Urinary bladder (tissue), 4 donors: ENCODE measurements around the gene ATXN1L. TPM values are rescaled to one million over a fixed set of nuclear protein-coding genes. Genes with fewer than 3 reads are reported as not detected.
A peak's percentile ranks its signal among the peaks of the same experiment; 100 is the strongest.
"Not testable (repeated sequence)": the region's sequence is repeated elsewhere in the genome, so short reads cannot be mapped to it uniquely, and the experiment has no call there.

Experiments
- DNase-seq: peaks from one replicate; pipeline ENCODE4 v3.0.0-alpha.2; 2015; ENCODE audit errors: extremely low spot score
- H3K27ac ChIP-seq: one replicate; pipeline ENCODE4 v1.5.1; 2013; ENCODE audit warnings: low read depth, mild to moderate bottlenecking, moderate library complexity
- H3K36me3 ChIP-seq: one replicate; pipeline ENCODE4 v1.6.1; 2013; ENCODE audit warnings: mild to moderate bottlenecking, moderate library complexity; ENCODE audit not compliant: insufficient read depth
- H3K4me1 ChIP-seq: one replicate; pipeline ENCODE4 v1.6.1; 2013; ENCODE audit warnings: mild to moderate bottlenecking, moderate library complexity; ENCODE audit not compliant: insufficient read depth
- H3K4me3 ChIP-seq: one replicate; pipeline ENCODE4 v1.5.1; 2013; ENCODE audit warnings: low read depth, low read length
- WGBS: extraction: QIAGEN DNeasy Blood & Tissue Kit; methylation state at CpG from one replicate; pipeline ENCODE4 v1.1.7; 2013; 5-methylcytosine and 5-hydroxymethylcytosine counted together
- polyA plus RNA-seq: library from polyadenylated mRNA; stranded (reverse); fragments of 200-250 nt; gene quantifications from one replicate; pipeline ENCODE4 v1.2.3, GENCODE V29; 2013
- total RNA-seq: library from RNA; depleted of rRNA; stranded (reverse); fragments of >200 nt; gene quantifications from one replicate; pipeline ENCODE4 v1.2.3, GENCODE V29; 2014
- donor health status: healthy with polysubstance abuse.
- donor health status: healthy.

ATXN1L gene
- total and polyA plus RNA-seq, 2 donors = 17.9 to 18.0 TPM

DNA sequence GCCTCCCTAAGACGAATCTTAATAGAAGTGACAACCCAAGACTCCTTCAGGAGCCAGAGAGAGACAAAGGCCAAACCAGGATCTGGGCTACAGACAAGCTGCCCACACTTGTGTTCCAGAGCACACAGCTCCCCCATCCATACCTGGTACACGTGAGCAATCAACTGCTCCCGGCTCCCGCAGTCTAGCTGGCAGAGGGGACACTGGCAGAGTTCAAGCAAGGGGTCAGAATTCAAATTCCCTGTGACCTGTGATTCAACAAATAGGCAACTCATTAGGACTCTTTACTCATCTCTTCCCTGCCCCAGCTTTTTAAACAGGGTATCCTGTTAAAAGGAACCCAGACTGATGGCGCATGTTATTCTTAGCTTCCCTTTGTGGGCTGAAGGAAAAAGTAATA, 18.2 kb downstream of the ATXN1L start:
- Histone ChIP-seq H3K4me3 (no peak overlapping the region), H3K36me3 (peaks cover 4% of the 10 kb centered on the region), H3K27ac (no peak overlapping the region), H3K4me1 (no peaks in the 10 kb centered on the region)
- no peak for DNase-seq
- WGBS = 95% methylated on average over 5 of the region's 5 CpGs

- 86% methylated on average over 7 of the region's 7 CpGs for WGBS
- Histone ChIP-seq H3K4me1 (no peaks in the 10 kb centered on the region), H3K27ac (no peak overlapping the region), H3K36me3 (peaks cover 3% of the 10 kb centered on the region), H3K4me3 (no peak overlapping the region)
- no peak for DNase-seq
Measured at GRCh38 chr16:71865173-71865863, 19.5 kb downstream of the ATXN1L start.

DNA sequence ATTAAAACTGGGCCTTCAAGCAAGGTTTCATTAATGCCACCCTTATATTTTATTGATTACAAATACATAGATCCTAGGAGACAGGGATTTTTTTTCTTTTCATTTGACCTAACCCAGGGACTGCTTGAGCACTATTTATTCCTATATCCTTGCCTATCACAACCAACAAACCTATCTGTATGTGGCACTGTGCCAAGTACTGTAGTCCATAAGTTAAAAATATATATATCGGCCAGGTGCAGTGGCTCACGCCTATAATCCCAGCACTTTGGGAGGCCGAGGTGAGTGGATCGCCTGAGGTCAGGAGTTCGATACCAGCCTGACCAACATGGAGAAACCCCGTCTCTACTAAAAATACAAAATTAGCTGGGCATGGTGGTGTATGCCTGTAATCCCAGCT, 21.4 kb downstream of the ATXN1L start:
- 93% methylated on average over 6 of the region's 6 CpGs for WGBS

DNA sequence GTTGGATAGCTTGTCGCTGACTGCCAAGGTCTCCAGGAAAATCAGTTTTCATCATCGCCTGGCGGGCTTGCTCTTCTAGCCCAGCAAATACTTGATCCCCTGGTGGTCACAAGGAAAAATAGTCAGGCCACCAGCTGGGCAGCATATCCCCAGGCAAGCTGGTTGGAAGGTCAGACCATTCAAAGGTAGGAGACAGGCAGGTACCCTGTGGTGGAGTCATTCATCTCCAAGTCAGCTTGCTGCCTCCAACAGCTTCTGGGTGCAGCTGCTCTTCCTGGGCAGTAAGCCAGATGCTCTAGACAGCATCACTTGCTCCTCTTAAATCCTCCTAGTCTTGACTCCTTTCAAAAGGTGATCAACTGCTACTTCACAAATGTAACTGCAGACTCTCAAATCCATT, 22.2 kb downstream of the ATXN1L start:
- peaks cover 1% of the 10 kb centered on the region for H3K36me3 ChIP-seq
- H3K4me3 ChIP-seq = no peak overlapping the region
- WGBS = 96% methylated on average over 3 of the region's 3 CpGs
- H3K27ac ChIP-seq = no peak overlapping the region
- no peaks in the 10 kb centered on the region for H3K4me1 ChIP-seq
- DNase-seq = no peak

More for the DNA sequence above, 21.4 kb downstream of the ATXN1L start:
- DNase-seq, H3K4me3 ChIP-seq, H3K36me3 ChIP-seq, H3K27ac ChIP-seq, H3K4me1 ChIP-seq: not testable (repeated sequence)

DNA sequence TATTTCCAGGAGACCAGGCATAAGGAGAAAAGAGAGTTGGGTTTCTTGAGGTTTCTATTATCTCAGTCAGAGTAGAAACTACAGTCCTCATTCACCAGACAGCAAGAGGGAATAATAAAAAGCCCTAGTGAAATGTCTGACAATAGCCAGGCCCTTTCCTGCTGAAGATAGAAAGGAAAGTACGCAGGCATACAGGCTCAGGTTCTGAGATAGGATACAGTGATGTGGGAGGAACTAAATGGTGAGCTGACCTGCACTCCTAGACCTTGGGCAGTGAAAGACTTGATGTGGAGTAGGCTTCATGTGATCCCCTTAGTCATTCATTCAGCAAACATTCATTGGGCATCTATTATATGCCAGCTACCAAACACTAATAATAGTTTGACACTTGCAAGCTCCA, 23.3 kb downstream of the ATXN1L start:
- DNase-seq = no peak

DNA sequence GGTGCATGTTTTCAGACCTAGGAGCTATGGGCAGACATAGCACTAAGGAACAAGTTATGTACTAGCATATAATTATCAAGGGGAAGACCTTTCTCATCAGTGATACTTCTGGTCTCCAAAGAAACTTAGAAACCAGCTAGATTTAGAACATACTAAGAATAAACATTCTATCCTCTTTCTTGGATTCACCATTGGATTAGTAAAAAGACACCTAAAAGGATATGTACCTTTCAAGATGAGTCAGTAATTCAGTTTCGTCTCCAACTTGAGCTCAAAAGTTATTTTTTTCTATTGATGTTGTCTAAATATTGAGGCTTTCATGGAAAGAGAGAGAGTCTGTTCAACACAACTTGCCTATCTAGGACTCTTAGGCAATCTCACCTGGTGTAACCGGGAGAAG, 25.0 kb downstream of the ATXN1L start:
- Histone ChIP-seq H3K4me3 (no peak overlapping the region), H3K36me3 (peaks cover 1% of the 10 kb centered on the region), H3K27ac (no peak overlapping the region), H3K4me1 (no peaks in the 10 kb centered on the region)
- WGBS = 94% methylated on average over 2 of the region's 2 CpGs
- DNase-seq = no peak

More for the DNA sequence above, 23.3 kb downstream of the ATXN1L start:
- Histone ChIP-seq H3K27ac (no peak overlapping the region), H3K4me3 (no peak overlapping the region), H3K36me3 (peaks cover 1% of the 10 kb centered on the region), H3K4me1 (no peaks in the 10 kb centered on the region)
- WGBS = 85% methylated on average over 1 of the region's 1 CpG

GRCh38 chr16:71873199-71873598, 27.4 kb downstream of the ATXN1L start:
- no peak for DNase-seq
- H3K4me1 ChIP-seq = no peaks in the 10 kb centered on the region
- no peak overlapping the region for H3K4me3 ChIP-seq
- H3K36me3 ChIP-seq = peaks cover 1% of the 10 kb centered on the region
- H3K27ac ChIP-seq = no peak overlapping the region
- WGBS = 90% methylated on average over 4 of the region's 4 CpGs

DNA sequence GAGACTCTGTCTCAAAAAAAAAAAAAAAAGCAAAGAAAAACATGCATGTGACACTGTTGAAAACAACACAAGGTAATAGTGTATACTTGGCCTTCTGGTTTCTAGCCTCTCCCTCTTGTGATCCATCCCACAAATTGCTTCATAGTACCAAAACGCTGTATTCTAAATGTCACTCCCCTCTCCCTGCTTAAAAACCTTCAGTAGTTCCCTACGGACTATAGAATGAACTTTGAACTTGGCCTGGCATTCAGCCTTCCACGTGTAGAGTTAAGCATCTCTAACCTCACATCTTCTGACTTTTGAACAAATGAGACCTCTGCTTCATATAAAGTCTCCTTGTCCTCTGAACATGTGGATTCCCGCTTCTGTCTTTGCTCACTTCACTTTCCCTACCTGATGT, 33.1 kb downstream of the ATXN1L start:
- Histone ChIP-seq H3K27ac (no peak overlapping the region), H3K36me3 (peaks cover 2% of the 10 kb centered on the region), H3K4me1 (no peaks in the 10 kb centered on the region), H3K4me3 (no peak overlapping the region)
- WGBS = 71% methylated on average over 4 of the region's 4 CpGs
- no peak for DNase-seq

DNA sequence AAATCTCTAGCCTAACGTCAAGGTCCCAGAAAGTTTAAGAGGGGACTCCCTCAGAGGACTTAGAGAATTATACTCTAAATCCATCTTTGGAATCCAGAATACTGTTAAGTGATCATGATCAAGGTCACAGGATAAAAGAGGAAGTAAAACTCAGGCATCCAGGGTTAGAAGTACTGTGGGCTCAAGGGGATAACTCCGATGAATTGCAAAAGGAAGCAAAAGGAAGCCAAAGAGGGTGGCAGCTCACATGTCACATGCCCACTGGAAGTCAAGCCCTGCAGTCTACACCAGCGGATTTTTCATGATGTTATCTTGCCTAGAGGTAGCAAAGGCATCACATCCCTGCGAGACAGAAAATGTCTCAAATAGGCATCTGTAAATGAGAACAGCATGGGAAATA, 34.4 kb downstream of the ATXN1L start:
- Histone ChIP-seq H3K36me3 (peaks cover 2% of the 10 kb centered on the region), H3K4me3 (no peak overlapping the region), H3K27ac (no peak overlapping the region), H3K4me1 (no peaks in the 10 kb centered on the region)
- DNase-seq = no peak
- WGBS = 80% methylated on average over 4 of the region's 4 CpGs

- DNase-seq = peak; percentile 31
- Histone ChIP-seq H3K4me1 (no peaks in the 10 kb centered on the region), H3K27ac (no peak overlapping the region), H3K4me3 (peak overlapping the region; percentile 83), H3K36me3 (peaks cover 2% of the 10 kb centered on the region)
- 7% methylated on average over 9 of the region's 9 CpGs for WGBS
Measured at GRCh38 chr16:71882505-71883167, 36.9 kb downstream of the ATXN1L start.

GRCh38 chr16:71883168-71883848, 37.5 kb downstream of the ATXN1L start:
- no peak for DNase-seq
- H3K27ac ChIP-seq = peak overlapping the region; percentile 94
- H3K4me1 ChIP-seq = no peaks in the 10 kb centered on the region
- H3K4me3 ChIP-seq = peak overlapping the region; percentile 83
- 1% methylated on average over 46 of the region's 46 CpGs for WGBS
- H3K36me3 ChIP-seq = peaks cover 2% of the 10 kb centered on the region

- H3K4me3 ChIP-seq = peak within 1 kb of the TSS; percentile 83
- no peaks in the 10 kb centered on the region for H3K36me3 ChIP-seq
- under 1% methylated on average over 85 of the region's 85 CpGs for WGBS
- no peaks in the 10 kb centered on the region for H3K4me1 ChIP-seq
- DNase-seq = peak; percentile 59
- H3K27ac ChIP-seq = peak within 1 kb of the TSS; percentile 94
Measured at GRCh38 chr16:71883849-71884638, 38.3 kb downstream of the ATXN1L start, which contains the start of gene ZNF821. ZNF821 (minus strand) TSS chr16:71884182; CDS start chr16:71879946, 4,236 bp downstream.

DNA sequence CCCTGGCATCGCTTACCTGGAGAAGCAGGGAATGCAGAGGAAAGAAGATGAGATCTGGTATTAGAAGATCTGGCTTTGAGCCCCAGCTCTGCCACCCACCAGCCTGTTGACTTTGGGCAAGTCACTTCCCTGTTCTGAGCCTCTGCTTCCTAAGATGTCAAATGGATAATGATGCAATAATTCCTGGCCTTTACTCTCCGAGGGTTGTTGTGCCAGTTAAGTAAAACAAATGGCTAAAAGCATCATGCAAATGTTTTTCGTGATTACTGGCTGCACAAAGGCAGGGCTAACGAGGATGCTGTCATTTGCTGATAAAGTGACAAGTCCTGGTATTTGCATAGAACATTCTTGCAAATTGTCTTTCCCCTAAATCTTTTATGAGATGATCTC, 39.5 kb downstream of the ATXN1L start:
- Histone ChIP-seq H3K27ac (no peak overlapping the region), H3K4me3 (no peak overlapping the region), H3K4me1 (no peaks in the 10 kb centered on the region), H3K36me3 (no peaks in the 10 kb centered on the region)
- WGBS = 53% methylated on average over 4 of the region's 4 CpGs
- no peak for DNase-seq
